ENCODE results near the gene DPH6. TPM values are rescaled to one million over a fixed set of nuclear protein-coding genes. Genes with fewer than 3 reads are reported as not detected.
"Not testable (repeated sequence)": the region's sequence is repeated elsewhere in the genome, so short reads cannot be mapped to it uniquely, and the experiment has no call there.

The DPH6 gene
- total RNA-seq, 2 experiments from 2014 or later = 6.3 to 9.7 TPM

DNA sequence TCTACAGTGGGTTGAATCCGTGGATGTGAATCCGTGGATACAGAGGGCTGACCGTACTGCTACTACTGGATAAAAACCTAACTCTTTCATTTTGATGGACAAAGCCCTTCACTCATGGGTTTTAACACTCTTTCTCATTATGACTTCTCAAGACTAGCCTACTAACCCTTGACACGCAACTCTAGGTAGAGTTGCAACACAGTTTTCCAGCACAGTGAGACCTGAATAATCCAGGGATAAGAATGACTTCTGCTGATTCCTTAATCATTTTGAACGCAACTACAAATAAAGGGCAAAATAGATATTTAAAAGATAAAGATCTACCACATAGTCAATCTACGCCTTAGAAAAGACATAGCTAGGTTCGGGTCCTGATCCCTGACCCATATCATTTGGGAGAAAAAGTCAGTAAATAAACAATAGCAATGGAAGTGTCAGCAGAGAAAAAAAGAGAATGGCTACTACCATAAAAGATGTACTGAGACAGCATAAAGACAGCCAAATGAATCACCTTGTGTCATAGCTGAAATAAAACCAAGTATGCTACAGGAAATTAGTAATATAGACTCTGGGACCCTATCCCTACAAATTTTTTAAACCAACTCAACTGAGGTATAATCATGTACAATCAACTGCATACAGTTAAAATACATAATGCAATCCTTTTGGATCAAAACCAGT is 87.6 kb downstream of the DPH6 start:
- Mint-ChIP-seq H3K4me1 (no peaks in the 10 kb centered on the region), H3K9me3 (no peaks in the 10 kb centered on the region), H3K4me3 (no peak overlapping the region), H3K27me3 (no peaks in the 10 kb centered on the region), H3K36me3 (no peaks in the 10 kb centered on the region), H3K27ac (no peak overlapping the region)
- POLR2A ChIA-PET = no interaction called here
- ATAC-seq (ENCODE audit: low read depth) (no peak), DNase-seq (no peak)

DNA sequence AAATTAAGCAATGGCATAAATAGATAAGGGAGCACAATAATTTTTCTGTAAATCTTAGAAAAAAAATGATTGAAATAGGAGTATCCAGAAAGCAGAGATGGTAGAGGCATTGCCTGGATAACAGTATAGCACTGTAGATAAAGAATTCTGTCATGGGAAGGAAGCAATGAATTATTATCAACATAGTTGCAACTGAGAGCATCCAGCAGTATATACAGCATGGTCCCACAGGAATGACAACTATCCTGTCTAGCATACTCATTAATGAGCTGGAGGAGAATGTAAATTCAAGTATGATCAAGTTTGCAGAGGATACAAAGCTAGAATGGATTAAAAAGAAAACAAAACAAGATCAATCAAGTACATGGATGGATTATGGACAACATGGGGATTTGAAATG is 90.8 kb downstream of the DPH6 start:
- ATAC-seq (ENCODE audit: low read depth) = no peak
- DNase-seq = no peak
- Mint-ChIP-seq H3K36me3 (no peaks in the 10 kb centered on the region), H3K27ac (no peak overlapping the region), H3K4me1 (no peaks in the 10 kb centered on the region), H3K9me3 (no peaks in the 10 kb centered on the region), H3K4me3 (no peak overlapping the region), H3K27me3 (no peaks in the 10 kb centered on the region)
- POLR2A ChIA-PET = no interaction called here

DNA sequence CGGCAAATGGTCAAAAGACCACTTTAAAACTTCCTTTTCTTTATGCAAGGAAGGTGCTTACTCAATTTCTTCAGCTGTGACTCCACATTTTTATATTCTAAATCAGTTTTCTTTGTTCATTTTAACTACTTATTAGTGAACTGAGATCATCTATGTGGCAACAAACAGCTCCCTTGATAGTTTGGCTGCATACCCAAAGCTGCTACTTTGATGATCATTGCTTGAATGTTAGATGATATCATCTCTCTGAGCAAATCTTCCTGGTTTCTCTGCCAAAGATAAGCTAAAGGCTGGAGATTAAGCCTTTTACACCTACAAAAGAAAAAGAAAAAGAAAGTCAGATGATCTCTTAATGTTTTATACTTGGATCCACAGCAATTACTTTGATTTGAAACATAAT is 95.5 kb downstream of the DPH6 start:
- no peaks in the 10 kb centered on the region for H3K9me3 Mint-ChIP-seq
- no peak for ATAC-seq (ENCODE audit: low read depth)
- H3K27ac Mint-ChIP-seq = no peak overlapping the region
- H3K4me3 Mint-ChIP-seq = no peak overlapping the region
- no peaks in the 10 kb centered on the region for H3K27me3 Mint-ChIP-seq
- no peaks in the 10 kb centered on the region for H3K36me3 Mint-ChIP-seq
- DNase-seq = no peak
- POLR2A ChIA-PET = no interaction called here
- no peaks in the 10 kb centered on the region for H3K4me1 Mint-ChIP-seq

DNA sequence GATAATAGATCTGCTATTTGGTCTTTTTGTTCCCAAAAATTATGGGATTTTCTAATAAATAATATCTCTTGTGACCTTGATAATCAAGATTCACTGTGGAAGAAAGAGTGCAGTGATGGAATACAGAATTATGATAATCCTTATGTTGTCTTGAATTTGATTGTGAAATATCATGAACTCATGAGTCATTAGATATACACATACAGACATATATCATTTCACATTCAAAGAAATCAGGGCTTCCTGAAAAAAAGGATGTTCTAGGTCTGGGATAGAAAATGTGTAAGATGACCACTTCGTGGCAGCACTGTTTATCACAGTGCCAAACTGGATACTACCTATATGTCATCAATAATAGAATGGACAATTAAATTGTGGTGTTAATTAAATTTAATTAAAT is 97.7 kb downstream of the DPH6 start:
- no peaks in the 10 kb centered on the region for H3K4me1 Mint-ChIP-seq
- H3K4me3 Mint-ChIP-seq = no peak overlapping the region
- no peak for DNase-seq
- H3K9me3 Mint-ChIP-seq = no peaks in the 10 kb centered on the region
- no peaks in the 10 kb centered on the region for H3K36me3 Mint-ChIP-seq
- H3K27me3 Mint-ChIP-seq = no peaks in the 10 kb centered on the region
- POLR2A ChIA-PET = no interaction called here
- ATAC-seq (ENCODE audit: low read depth) = no peak
- H3K27ac Mint-ChIP-seq = no peak overlapping the region

- H3K4me3 Mint-ChIP-seq = no peak overlapping the region
- POLR2A ChIA-PET = no interaction called here
- no peak for DNase-seq
- no peak for ATAC-seq (ENCODE audit: low read depth)
- no peaks in the 10 kb centered on the region for H3K9me3 Mint-ChIP-seq
- no peaks in the 10 kb centered on the region for H3K36me3 Mint-ChIP-seq
- no peaks in the 10 kb centered on the region for H3K27me3 Mint-ChIP-seq
- H3K4me1 Mint-ChIP-seq = no peaks in the 10 kb centered on the region
- no peak overlapping the region for H3K27ac Mint-ChIP-seq
Observed at GRCh38 chr15:35445891-35446290, 100.1 kb downstream of the DPH6 start.

GRCh38 chr15:35444557-35445204 is 101.3 kb downstream of the DPH6 start:
- no peaks in the 10 kb centered on the region for H3K27me3 Mint-ChIP-seq
- no peaks in the 10 kb centered on the region for H3K36me3 Mint-ChIP-seq
- no peaks in the 10 kb centered on the region for H3K4me1 Mint-ChIP-seq
- POLR2A ChIA-PET = no interaction called here
- no peaks in the 10 kb centered on the region for H3K9me3 Mint-ChIP-seq
- DNase-seq (no peak), ATAC-seq (ENCODE audit: low read depth) (no peak)
- H3K27ac Mint-ChIP-seq = no peak overlapping the region
- H3K4me3 Mint-ChIP-seq = no peak overlapping the region

DNA sequence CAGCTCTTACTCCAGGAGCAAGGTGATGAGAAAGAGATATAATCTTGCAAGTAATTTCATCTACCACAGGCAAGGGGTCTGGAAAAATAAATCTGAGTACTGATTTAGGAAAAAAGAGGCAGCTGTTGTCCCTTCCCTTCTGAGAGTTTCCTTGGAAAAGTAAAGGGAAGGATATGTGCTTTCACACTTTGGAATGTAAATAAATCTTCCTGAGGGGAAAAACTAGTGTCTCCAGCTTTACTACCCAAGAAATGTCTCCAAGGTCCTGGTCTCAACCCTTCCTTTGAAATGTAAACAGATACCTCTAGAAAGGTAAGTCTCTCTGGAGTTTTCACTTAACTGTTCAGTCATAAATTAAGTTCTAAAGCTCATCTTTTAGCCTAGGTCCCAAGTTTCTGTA is 102.6 kb downstream of the DPH6 start:
- no peaks in the 10 kb centered on the region for H3K27me3 Mint-ChIP-seq
- no peak overlapping the region for H3K27ac Mint-ChIP-seq
- H3K36me3 Mint-ChIP-seq = no peaks in the 10 kb centered on the region
- no peaks in the 10 kb centered on the region for H3K9me3 Mint-ChIP-seq
- H3K4me3 Mint-ChIP-seq = no peak overlapping the region
- no peak for ATAC-seq (ENCODE audit: low read depth)
- POLR2A ChIA-PET = no interaction called here
- H3K4me1 Mint-ChIP-seq = no peaks in the 10 kb centered on the region
- no peak for DNase-seq

- Mint-ChIP-seq H3K9me3 (no peaks in the 10 kb centered on the region), H3K27me3 (no peaks in the 10 kb centered on the region), H3K4me3 (no peak overlapping the region), H3K4me1 (no peaks in the 10 kb centered on the region), H3K27ac (no peak overlapping the region), H3K36me3 (no peaks in the 10 kb centered on the region)
- DNase-seq = no peak
- POLR2A ChIA-PET = no interaction called here
- ATAC-seq (ENCODE audit: low read depth) = no peak
Observed at GRCh38 chr15:35442742-35443141, 103.2 kb downstream of the DPH6 start.

- not testable (repeated sequence) for DNase-seq
Observed at GRCh38 chr15:35441279-35441678, 104.7 kb downstream of the DPH6 start.

DNA sequence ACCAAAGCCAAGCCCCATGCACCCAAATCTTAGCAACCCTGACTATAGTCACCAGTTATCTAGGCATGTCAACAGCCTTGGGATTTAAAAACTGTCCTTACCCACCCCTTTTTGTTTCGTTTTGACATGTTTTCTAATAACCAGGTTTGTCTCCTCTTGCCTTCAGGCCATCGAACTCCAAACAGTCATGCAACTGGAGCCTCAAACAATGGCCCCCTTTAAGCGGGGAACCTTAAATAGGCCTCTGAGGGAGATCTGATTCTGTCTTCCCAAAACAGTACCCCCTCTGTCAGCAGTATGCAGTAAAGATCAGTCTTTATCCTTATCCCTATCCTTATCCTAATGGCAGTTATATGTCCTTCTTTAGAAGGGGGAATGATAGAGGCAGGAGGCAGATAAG is 105.7 kb downstream of the DPH6 start:
- Mint-ChIP-seq H3K27ac (no peak overlapping the region), H3K4me1 (no peaks in the 10 kb centered on the region), H3K27me3 (no peaks in the 10 kb centered on the region), H3K9me3 (peaks cover 2% of the 10 kb centered on the region), H3K36me3 (no peaks in the 10 kb centered on the region), H3K4me3 (no peak overlapping the region)
- POLR2A ChIA-PET = no interaction called here
- ATAC-seq (ENCODE audit: low read depth) (no peak), DNase-seq (no peak)

More at GRCh38 chr15:35441279-35441678, 104.7 kb downstream of the DPH6 start:
- H3K27ac Mint-ChIP-seq; POLR2A ChIA-PET; H3K4me3 Mint-ChIP-seq; H3K36me3 Mint-ChIP-seq; H3K9me3 Mint-ChIP-seq; ATAC-seq (ENCODE audit: low read depth); H3K4me1 Mint-ChIP-seq; H3K27me3 Mint-ChIP-seq: not testable (repeated sequence)

DNA sequence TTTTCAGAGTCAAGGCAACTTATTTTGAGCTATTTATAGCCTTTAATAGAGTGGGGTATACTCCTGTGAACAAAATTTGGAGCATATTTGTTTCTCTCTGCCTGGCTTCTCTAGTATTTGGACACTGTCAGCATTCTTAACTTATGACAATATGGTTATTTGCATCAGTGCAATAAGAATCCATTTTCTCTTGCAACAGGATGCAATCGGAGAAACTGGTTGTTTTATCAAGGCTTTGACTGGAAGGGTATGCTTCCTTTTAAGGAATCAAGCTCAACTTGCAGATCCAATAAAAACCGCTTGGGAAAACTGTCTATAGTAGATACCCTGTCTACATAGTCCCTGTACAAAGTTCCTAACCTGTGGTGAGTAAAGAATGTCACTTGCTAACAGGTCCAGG is 106.7 kb downstream of the DPH6 start:
- peaks cover 2% of the 10 kb centered on the region for H3K9me3 Mint-ChIP-seq
- DNase-seq (no peak), ATAC-seq (ENCODE audit: low read depth) (no peak)
- no peak overlapping the region for H3K4me3 Mint-ChIP-seq
- H3K27ac Mint-ChIP-seq = no peak overlapping the region
- POLR2A ChIA-PET = no interaction called here
- H3K27me3 Mint-ChIP-seq = no peaks in the 10 kb centered on the region
- no peaks in the 10 kb centered on the region for H3K36me3 Mint-ChIP-seq
- H3K4me1 Mint-ChIP-seq = no peaks in the 10 kb centered on the region

- Mint-ChIP-seq H3K27ac (no peak overlapping the region), H3K9me3 (peaks cover 2% of the 10 kb centered on the region), H3K36me3 (peaks cover 3% of the 10 kb centered on the region), H3K4me1 (no peaks in the 10 kb centered on the region), H3K4me3 (no peak overlapping the region), H3K27me3 (no peaks in the 10 kb centered on the region)
- DNase-seq = no peak
- POLR2A ChIA-PET = no interaction called here
- no peak for ATAC-seq (ENCODE audit: low read depth)
Observed at GRCh38 chr15:35437157-35437556, 108.8 kb downstream of the DPH6 start.

- H3K9me3 Mint-ChIP-seq = peaks cover 2% of the 10 kb centered on the region
- ATAC-seq (ENCODE audit: low read depth) (no peak), DNase-seq (no peak)
- no peak overlapping the region for H3K27ac Mint-ChIP-seq
- no peaks in the 10 kb centered on the region for H3K4me1 Mint-ChIP-seq
- POLR2A ChIA-PET = no interaction called here
- peaks cover 3% of the 10 kb centered on the region for H3K36me3 Mint-ChIP-seq
- H3K4me3 Mint-ChIP-seq = no peak overlapping the region
- H3K27me3 Mint-ChIP-seq = no peaks in the 10 kb centered on the region
Observed at GRCh38 chr15:35436422-35436821, 109.5 kb downstream of the DPH6 start.

DNA sequence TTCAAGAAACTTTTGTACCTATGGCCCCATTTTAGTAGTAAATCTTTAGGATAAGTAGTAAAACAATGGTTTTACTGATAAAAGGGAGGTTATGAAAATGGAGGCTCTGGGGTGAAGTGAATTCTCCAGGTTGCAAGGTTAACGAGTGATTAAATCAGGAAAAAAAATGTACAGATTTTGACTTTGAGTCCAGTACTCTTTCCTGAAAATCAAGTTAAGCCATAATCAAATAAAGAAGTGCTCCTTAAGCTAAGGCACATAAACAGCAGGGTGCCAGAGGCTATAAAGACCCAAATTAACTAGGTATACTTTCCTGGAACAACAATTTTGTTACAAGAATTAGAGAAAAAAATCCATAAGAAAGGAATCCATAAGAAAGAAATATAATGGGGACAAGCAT is 114.7 kb downstream of the DPH6 start:
- no peak overlapping the region for H3K27ac Mint-ChIP-seq
- POLR2A ChIA-PET = no interaction called here
- peaks cover 3% of the 10 kb centered on the region for H3K4me1 Mint-ChIP-seq
- no peaks in the 10 kb centered on the region for H3K27me3 Mint-ChIP-seq
- H3K4me3 Mint-ChIP-seq = no peak overlapping the region
- DNase-seq = no peak
- ATAC-seq (ENCODE audit: low read depth) = no peak
- H3K9me3 Mint-ChIP-seq = no peaks in the 10 kb centered on the region
- H3K36me3 Mint-ChIP-seq = peaks cover 4% of the 10 kb centered on the region
